Progenitor cell of endocrine pancreas (in vitro differentiated cells): Measurements from ENCODE around the gene KRTAP22-1. TPM values are rescaled to one million over a fixed set of nuclear protein-coding genes. Genes with fewer than 3 reads are reported as not detected.

Experiments
- DNase-seq: peaks from one replicate; pipeline ENCODE4 v3.0.0; 2021; ENCODE audit warnings: low spot score; ENCODE audit not compliant: unreplicated experiment
- H3K27ac Mint-ChIP-seq: 2 replicates; pipeline ENCODE4 v1.8.0; 2021; ENCODE audit warnings: mild to moderate bottlenecking, moderate library complexity, mixed read lengths
- H3K27me3 Mint-ChIP-seq: 2 replicates; pipeline ENCODE4 v1.8.0; 2021; ENCODE audit warnings: mixed read lengths
- H3K36me3 Mint-ChIP-seq: 2 replicates; pipeline ENCODE4 v1.8.0; 2022; ENCODE audit warnings: mixed read lengths; ENCODE audit not compliant: insufficient read depth
- H3K4me1 Mint-ChIP-seq: 2 replicates; pipeline ENCODE4 v1.8.0; 2021; ENCODE audit warnings: low read depth, mixed read lengths
- H3K4me3 Mint-ChIP-seq: 2 replicates; pipeline ENCODE4 v1.8.0; 2021; ENCODE audit warnings: low read depth, mild to moderate bottlenecking, moderate library complexity, mixed read lengths
- H3K9me3 Mint-ChIP-seq: 2 replicates; pipeline ENCODE4 v1.8.0; 2021; ENCODE audit warnings: low read depth, mixed read lengths
- total RNA-seq: library from RNA; stranded (reverse); gene quantifications from 2 replicates; pipeline ENCODE4 v1.2.1, GENCODE V29; 2021
- TF ChIP-seq, protein P1 (sequence below): fragments of 200-600 bp; sonication (generic); IDR thresholded peaks from one replicate; pipeline ENCODE4 v1.5.0; 2021; ENCODE audit warnings: antibody characterized with exemption, mild to moderate bottlenecking; ENCODE audit not compliant: unreplicated experiment

The KRTAP22-1 gene
- total RNA-seq, 1 donor from 2014 or later, result not detected

DNA sequence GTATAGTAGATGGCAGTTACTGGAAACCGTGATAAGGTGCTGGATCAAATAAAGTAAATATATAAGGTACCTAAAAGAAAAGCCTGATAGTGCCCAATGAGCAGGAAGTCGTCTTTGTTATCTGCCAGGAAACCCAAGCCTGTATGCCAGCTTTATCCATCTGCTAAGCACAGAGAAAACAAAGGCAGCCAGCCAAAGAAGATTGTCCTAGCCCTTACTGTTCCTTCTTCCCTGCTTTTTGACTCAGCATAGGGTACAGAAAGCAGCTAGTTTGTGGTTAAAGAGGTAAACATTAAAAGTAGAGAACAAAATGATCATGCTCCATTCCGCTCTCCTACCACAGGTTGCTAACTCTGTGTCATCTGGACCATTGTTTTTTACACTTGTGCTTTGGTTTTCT lies 20.8 kb upstream of the KRTAP22-1 start:
- H3K27ac Mint-ChIP-seq, result no peak overlapping the region
- DNase-seq, result no peak
- no peaks in the 10 kb centered on the region for H3K36me3 Mint-ChIP-seq
- TF ChIP-seq, protein P1, sequence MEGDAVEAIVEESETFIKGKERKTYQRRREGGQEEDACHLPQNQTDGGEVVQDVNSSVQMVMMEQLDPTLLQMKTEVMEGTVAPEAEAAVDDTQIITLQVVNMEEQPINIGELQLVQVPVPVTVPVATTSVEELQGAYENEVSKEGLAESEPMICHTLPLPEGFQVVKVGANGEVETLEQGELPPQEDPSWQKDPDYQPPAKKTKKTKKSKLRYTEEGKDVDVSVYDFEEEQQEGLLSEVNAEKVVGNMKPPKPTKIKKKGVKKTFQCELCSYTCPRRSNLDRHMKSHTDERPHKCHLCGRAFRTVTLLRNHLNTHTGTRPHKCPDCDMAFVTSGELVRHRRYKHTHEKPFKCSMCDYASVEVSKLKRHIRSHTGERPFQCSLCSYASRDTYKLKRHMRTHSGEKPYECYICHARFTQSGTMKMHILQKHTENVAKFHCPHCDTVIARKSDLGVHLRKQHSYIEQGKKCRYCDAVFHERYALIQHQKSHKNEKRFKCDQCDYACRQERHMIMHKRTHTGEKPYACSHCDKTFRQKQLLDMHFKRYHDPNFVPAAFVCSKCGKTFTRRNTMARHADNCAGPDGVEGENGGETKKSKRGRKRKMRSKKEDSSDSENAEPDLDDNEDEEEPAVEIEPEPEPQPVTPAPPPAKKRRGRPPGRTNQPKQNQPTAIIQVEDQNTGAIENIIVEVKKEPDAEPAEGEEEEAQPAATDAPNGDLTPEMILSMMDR, result no peak
- H3K4me3 Mint-ChIP-seq, result no peak overlapping the region
- H3K9me3 Mint-ChIP-seq, result peaks cover 5% of the 10 kb centered on the region
- peaks cover 3% of the 10 kb centered on the region for H3K27me3 Mint-ChIP-seq
- no peaks in the 10 kb centered on the region for H3K4me1 Mint-ChIP-seq

DNA sequence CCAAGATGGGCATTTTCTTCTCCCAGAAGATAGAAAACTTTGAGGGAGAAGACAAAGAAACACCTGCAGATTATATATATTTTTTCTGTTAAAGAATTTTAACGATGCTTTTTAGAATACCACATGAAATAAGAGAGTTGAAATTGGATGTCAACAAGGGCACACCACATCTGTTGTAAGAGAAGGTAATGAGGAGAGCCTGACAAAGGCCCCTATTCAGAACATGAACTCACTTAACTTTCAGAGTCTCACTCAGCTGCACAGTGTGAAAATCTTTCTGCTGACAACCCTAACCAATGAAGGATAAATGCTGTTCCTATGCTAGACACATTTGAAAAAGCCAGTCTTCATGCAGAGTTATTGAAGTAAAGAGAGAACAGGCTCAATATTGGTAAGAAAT lies 18.0 kb upstream of the KRTAP22-1 start:
- Mint-ChIP-seq H3K4me3 (no peak overlapping the region), H3K27me3 (no peaks in the 10 kb centered on the region), H3K36me3 (no peaks in the 10 kb centered on the region), H3K27ac (no peak overlapping the region), H3K9me3 (peaks cover 6% of the 10 kb centered on the region), H3K4me1 (no peaks in the 10 kb centered on the region)
- TF ChIP-seq, protein P1, result no peak
- DNase-seq, result no peak

DNA sequence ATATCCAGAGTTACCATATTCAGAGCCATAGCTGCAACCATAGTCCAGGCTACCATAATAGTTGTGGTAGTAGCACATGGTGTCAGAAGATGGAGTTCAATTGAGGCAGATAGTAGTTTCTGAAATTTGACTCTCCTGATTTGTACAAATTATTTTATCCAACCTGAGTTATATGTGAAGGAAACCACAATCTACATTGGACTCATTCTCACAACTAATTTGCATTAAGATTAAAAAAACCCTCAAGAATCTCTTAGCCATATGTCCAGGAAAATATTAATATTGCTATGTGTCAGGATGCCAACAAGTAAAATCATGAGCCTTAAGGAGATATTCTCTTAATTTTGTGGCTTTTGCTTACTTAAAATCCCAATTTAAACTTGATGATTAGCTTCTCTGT lies 10.6 kb upstream of the KRTAP22-1 start, which contains the start of gene KRTAP22-2:
KRTAP22-2 (minus strand) TSS at position 101 of the 400 bp plus-strand sequence.
- Mint-ChIP-seq H3K9me3 (peaks cover 14% of the 10 kb centered on the region), H3K4me1 (no peaks in the 10 kb centered on the region), H3K36me3 (no peaks in the 10 kb centered on the region), H3K27me3 (no peaks in the 10 kb centered on the region), H3K27ac (no peak within 1 kb of the TSS), H3K4me3 (no peak within 1 kb of the TSS)
- DNase-seq, result no peak
- TF ChIP-seq, protein P1, result no peak

DNA sequence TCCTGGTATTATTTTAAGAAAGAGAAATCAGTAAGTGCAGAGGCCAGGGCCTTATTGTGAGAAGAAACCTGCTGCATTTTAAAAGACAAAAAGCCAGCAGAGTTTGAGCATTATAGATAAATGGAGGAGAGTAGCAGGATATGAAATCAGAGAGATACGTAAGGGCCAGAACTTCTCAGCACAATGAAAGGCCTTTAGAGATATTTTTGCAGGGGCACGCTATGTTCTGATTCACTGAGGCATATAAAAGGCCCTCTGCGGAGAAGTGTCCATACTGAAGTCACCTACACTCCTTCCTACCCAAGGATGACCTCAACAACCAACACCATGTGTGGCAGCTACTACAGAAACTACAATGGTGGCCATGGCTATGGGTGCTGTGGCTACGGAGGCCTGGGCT lies 8.7 kb upstream of the KRTAP22-1 start, which contains the start of gene KRTAP6-3:
KRTAP6-3 (plus strand) TSS at position 301 of the 400 bp plus-strand sequence; CDS start at position 307, 6 bp downstream.
- Mint-ChIP-seq H3K27ac (no peak within 1 kb of the TSS), H3K9me3 (peaks cover 16% of the 10 kb centered on the region), H3K4me1 (no peaks in the 10 kb centered on the region), H3K36me3 (peaks cover 2% of the 10 kb centered on the region), H3K27me3 (no peaks in the 10 kb centered on the region), H3K4me3 (no peak within 1 kb of the TSS)
- TF ChIP-seq, protein P1, result no peak
- no peak for DNase-seq

DNA sequence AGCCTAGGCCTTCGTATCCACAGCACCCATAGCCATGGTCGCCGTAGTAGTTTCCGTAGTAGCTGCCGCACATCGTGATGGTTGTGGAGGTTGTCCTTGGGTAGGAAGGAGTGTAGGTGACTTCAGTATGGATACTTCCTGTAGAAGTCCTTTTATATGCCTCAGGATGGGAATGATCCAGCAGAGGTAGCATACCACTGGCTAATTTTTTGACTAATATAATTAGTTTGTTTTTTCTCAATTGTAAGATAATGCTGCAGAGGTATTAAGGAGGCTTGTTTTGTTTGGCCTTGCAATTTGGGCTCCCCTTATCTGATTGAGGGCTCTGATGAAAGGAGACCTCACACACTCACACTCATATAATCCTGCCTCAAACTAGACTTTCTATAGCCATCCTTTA lies 2.1 kb upstream of the KRTAP22-1 start, which contains the start of gene KRTAP6-2:
KRTAP6-2 (minus strand) TSS at position 101 of the 400 bp plus-strand sequence; CDS start at position 73, 28 bp downstream.
- Mint-ChIP-seq H3K27me3 (no peaks in the 10 kb centered on the region), H3K4me1 (no peaks in the 10 kb centered on the region), H3K27ac (no peak within 1 kb of the TSS), H3K9me3 (peaks cover 20% of the 10 kb centered on the region), H3K4me3 (no peak within 1 kb of the TSS), H3K36me3 (peaks cover 2% of the 10 kb centered on the region)
- TF ChIP-seq, protein P1, result no peak
- DNase-seq, result no peak
